GM12892 (cell line): ENCODE measurements around the gene SCGB3A1. TPM values are rescaled to one million over a fixed set of nuclear protein-coding genes. Genes with fewer than 3 reads are reported as not detected.

ENCODE experiments used
- DNase-seq: peaks from one replicate; pipeline ENCODE4 v3.0.0; 2011; ENCODE audit not compliant: insufficient read length
- FAIRE-seq: peaks from 2 replicates; lab custom pipeline; 2011; peaks lifted over from hg19 to GRCh38; lab: Jason Lieb, UNC
- POLR2A ChIP-seq: IDR thresholded peaks from 2 replicates; pipeline ENCODE4 v1.6.1; 2011; ENCODE audit warnings: low read depth, low read length, control low read depth
- POLR2AphosphoS5 ChIP-seq: IDR thresholded peaks from 2 replicates; pipeline ENCODE4 v1.6.1; 2011; ENCODE audit warnings: low read depth, low read length, control low read depth
- TAF1 ChIP-seq: IDR thresholded peaks from 2 replicates; pipeline ENCODE4 v1.6.1; 2011; ENCODE audit warnings: low read depth, mild to moderate bottlenecking, control low read depth, low read length, borderline replicate concordance
- polyA plus RNA-seq: library from polyadenylated mRNA; unstranded; fragments of >200 nt; gene quantifications from one replicate; pipeline ENCODE4 v1.2.1, GENCODE V29; 2012; ENCODE audit warnings: missing spikeins, inconsistent platforms; ENCODE audit not compliant: missing spikeins

The SCGB3A1 gene
- not detected for polyA plus RNA-seq

- no peak for DNase-seq
- FAIRE-seq, result no peak
- TF ChIP-seq POLR2A (no peak), POLR2AphosphoS5 (no peak), TAF1 (no peak)
These were observed at the start of gene SCGB3A1 for GRCh38 chr5:180591311-180591887. SCGB3A1 (minus strand) TSS chr5:180591499; CDS start chr5:180591462, 37 bp downstream.

GRCh38 chr5:180640611-180640860, 49.2 kb upstream of the SCGB3A1 start:
- TF ChIP-seq TAF1 (no peak), POLR2AphosphoS5 (no peak), POLR2A (no peak)
- no peak for FAIRE-seq
- DNase-seq, result peak; percentile 22

- DNase-seq (peak; percentile 15), FAIRE-seq (no peak)
- TF ChIP-seq POLR2A, result no peak
- TF ChIP-seq TAF1, result no peak
- TF ChIP-seq POLR2AphosphoS5, result no peak
These were observed 48.7 kb upstream of the SCGB3A1 start for GRCh38 chr5:180639741-180640610.

GRCh38 chr5:180639287-180639686, 48.0 kb upstream of the SCGB3A1 start:
- TF ChIP-seq POLR2AphosphoS5, result no peak
- no peak for TF ChIP-seq POLR2A
- no peak for TF ChIP-seq TAF1
- FAIRE-seq, result no peak

GRCh38 chr5:180637962-180638680, 46.8 kb upstream of the SCGB3A1 start:
- no peak for FAIRE-seq
- TF ChIP-seq POLR2AphosphoS5 (no peak), POLR2A (no peak), TAF1 (no peak)
- no peak for DNase-seq

More at GRCh38 chr5:180639287-180639686, 48.0 kb upstream of the SCGB3A1 start:
- no peak for DNase-seq

GRCh38 chr5:180636403-180637075, 45.2 kb upstream of the SCGB3A1 start:
- TF ChIP-seq TAF1 (no peak), POLR2AphosphoS5 (no peak), POLR2A (no peak)
- no peak for FAIRE-seq
- DNase-seq, result no peak

GRCh38 chr5:180636016-180636402, 44.7 kb upstream of the SCGB3A1 start:
- FAIRE-seq (no peak), DNase-seq (no peak)
- no peak for TF ChIP-seq POLR2A
- TF ChIP-seq TAF1, result no peak
- no peak for TF ChIP-seq POLR2AphosphoS5

GRCh38 chr5:180633283-180634177, 42.2 kb upstream of the SCGB3A1 start:
- TF ChIP-seq POLR2AphosphoS5 (no peak), POLR2A (no peak), TAF1 (no peak)
- FAIRE-seq, result no peak
- no peak for DNase-seq

GRCh38 chr5:180632768-180633167, 41.5 kb upstream of the SCGB3A1 start:
- DNase-seq, result no peak
- TF ChIP-seq POLR2AphosphoS5 (no peak), TAF1 (no peak), POLR2A (no peak)
- no peak for FAIRE-seq

- FAIRE-seq (no peak), DNase-seq (no peak)
- TF ChIP-seq TAF1 (no peak), POLR2AphosphoS5 (no peak), POLR2A (no peak)
These were observed 40.5 kb upstream of the SCGB3A1 start for GRCh38 chr5:180631549-180632383.
